PC-9 (cell line): Measurements from ENCODE around the gene SFN.
"Not testable (repeated sequence)": the region's sequence is repeated elsewhere in the genome, so short reads cannot be mapped to it uniquely, and the experiment has no call there.

Experiments
- EZH2 ChIP-seq: fragments of 200-600 bp; sonication (generic); IDR thresholded peaks from 2 replicates; pipeline ENCODE4 v1.8.0; 2017; ENCODE audit warnings: antibody characterized with exemption, low read depth
- TF ChIP-seq, protein P1 (sequence below): fragments of 200-600 bp; sonication (generic); conservative IDR thresholded peaks from 2 replicates; pipeline ENCODE4 v1.6.1; 2017; ENCODE audit warnings: mixed run types, antibody characterized with exemption, mild to moderate bottlenecking, moderate library complexity

DNA sequence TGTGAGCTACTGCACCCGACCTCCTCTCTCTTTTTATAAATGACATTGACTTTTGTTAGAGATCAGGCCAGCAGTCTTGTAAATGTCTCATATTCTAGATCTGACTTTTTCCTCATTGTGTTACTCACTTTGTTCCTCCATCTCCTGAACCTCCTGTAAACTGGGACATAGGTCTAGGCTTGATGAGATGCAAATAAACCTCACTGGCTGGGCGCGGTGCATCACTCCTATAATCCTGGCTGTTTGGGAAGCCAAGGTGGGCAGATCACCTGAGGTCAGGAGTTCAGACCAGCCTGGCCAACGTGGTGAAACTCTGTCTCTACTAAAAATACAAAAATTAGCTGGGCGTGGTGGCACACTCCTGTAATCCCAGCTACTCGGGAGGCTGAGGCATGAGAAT lies 15.1 kb upstream of the SFN start:
- TF ChIP-seq, protein P1, sequence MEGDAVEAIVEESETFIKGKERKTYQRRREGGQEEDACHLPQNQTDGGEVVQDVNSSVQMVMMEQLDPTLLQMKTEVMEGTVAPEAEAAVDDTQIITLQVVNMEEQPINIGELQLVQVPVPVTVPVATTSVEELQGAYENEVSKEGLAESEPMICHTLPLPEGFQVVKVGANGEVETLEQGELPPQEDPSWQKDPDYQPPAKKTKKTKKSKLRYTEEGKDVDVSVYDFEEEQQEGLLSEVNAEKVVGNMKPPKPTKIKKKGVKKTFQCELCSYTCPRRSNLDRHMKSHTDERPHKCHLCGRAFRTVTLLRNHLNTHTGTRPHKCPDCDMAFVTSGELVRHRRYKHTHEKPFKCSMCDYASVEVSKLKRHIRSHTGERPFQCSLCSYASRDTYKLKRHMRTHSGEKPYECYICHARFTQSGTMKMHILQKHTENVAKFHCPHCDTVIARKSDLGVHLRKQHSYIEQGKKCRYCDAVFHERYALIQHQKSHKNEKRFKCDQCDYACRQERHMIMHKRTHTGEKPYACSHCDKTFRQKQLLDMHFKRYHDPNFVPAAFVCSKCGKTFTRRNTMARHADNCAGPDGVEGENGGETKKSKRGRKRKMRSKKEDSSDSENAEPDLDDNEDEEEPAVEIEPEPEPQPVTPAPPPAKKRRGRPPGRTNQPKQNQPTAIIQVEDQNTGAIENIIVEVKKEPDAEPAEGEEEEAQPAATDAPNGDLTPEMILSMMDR: not testable (repeated sequence)
- not testable (repeated sequence) for TF ChIP-seq EZH2
